ENCODE data around the gene UQCR10. TPM values are rescaled to one million over a fixed set of nuclear protein-coding genes. Genes with fewer than 3 reads are reported as not detected.

UQCR10 gene
- polyA plus RNA-seq, 1 donor = 109 TPM

GRCh38 chr22:29734838-29735237 lies 32.3 kb upstream of the UQCR10 start:
- no CpG with 5 or more reads among the region's 9 CpGs for WGBS (ENCODE audit: insufficient coverage, low lambda C conversion rate)
- no peaks in the 10 kb centered on the region for H3K27me3 ChIP-seq (ENCODE audit: control insufficient read depth, insufficient read depth, low read length)
- H3K36me3 ChIP-seq (ENCODE audit: control insufficient read depth, insufficient read depth, low read length) = peaks cover 30% of the 10 kb centered on the region

GRCh38 chr22:29735416-29735815 lies 31.8 kb upstream of the UQCR10 start:
- Histone ChIP-seq H3K27ac (ENCODE audit: low read length) (no peak overlapping the region), H3K27me3 (ENCODE audit: control insufficient read depth, insufficient read depth, low read length) (no peaks in the 10 kb centered on the region), H3K9me3 (ENCODE audit: control insufficient read depth, low read depth, low read length) (no peaks in the 10 kb centered on the region), H3K4me1 (ENCODE audit: control insufficient read depth, insufficient read depth, low read length) (peaks cover 20% of the 10 kb centered on the region), H3K4me3 (ENCODE audit: low read length) (no peak overlapping the region), H3K36me3 (ENCODE audit: control insufficient read depth, insufficient read depth, low read length) (peaks cover 31% of the 10 kb centered on the region)
- no peak for DNase-seq
- WGBS (ENCODE audit: insufficient coverage, low lambda C conversion rate) = no CpG with 5 or more reads among the region's 1 CpG

More at GRCh38 chr22:29734838-29735237, 32.3 kb upstream of the UQCR10 start:
- Histone ChIP-seq H3K4me1 (ENCODE audit: control insufficient read depth, insufficient read depth, low read length) (peaks cover 20% of the 10 kb centered on the region), H3K9me3 (ENCODE audit: control insufficient read depth, low read depth, low read length) (no peaks in the 10 kb centered on the region), H3K4me3 (ENCODE audit: low read length) (no peak overlapping the region), H3K27ac (ENCODE audit: low read length) (no peak overlapping the region)
- no peak for DNase-seq

GRCh38 chr22:29737251-29738117 lies 29.7 kb upstream of the UQCR10 start:
- Histone ChIP-seq H3K4me1 (ENCODE audit: control insufficient read depth, insufficient read depth, low read length) (peaks cover 13% of the 10 kb centered on the region), H3K27me3 (ENCODE audit: control insufficient read depth, insufficient read depth, low read length) (no peaks in the 10 kb centered on the region), H3K36me3 (ENCODE audit: control insufficient read depth, insufficient read depth, low read length) (peaks cover 34% of the 10 kb centered on the region), H3K9me3 (ENCODE audit: control insufficient read depth, low read depth, low read length) (no peaks in the 10 kb centered on the region), H3K4me3 (ENCODE audit: low read length) (no peak overlapping the region), H3K27ac (ENCODE audit: low read length) (no peak overlapping the region)
- DNase-seq = no peak
- WGBS (ENCODE audit: insufficient coverage, low lambda C conversion rate) = no CpG with 5 or more reads among the region's 22 CpGs

- DNase-seq = no peak
- H3K4me1 ChIP-seq (ENCODE audit: control insufficient read depth, insufficient read depth, low read length) = peaks cover 6% of the 10 kb centered on the region
- no peaks in the 10 kb centered on the region for H3K27me3 ChIP-seq (ENCODE audit: control insufficient read depth, insufficient read depth, low read length)
- peaks cover 35% of the 10 kb centered on the region for H3K36me3 ChIP-seq (ENCODE audit: control insufficient read depth, insufficient read depth, low read length)
- WGBS (ENCODE audit: insufficient coverage, low lambda C conversion rate) = no CpG with 5 or more reads among the region's 15 CpGs
- no peak overlapping the region for H3K4me3 ChIP-seq (ENCODE audit: low read length)
- no peak overlapping the region for H3K27ac ChIP-seq (ENCODE audit: low read length)
- H3K9me3 ChIP-seq (ENCODE audit: control insufficient read depth, low read depth, low read length) = no peaks in the 10 kb centered on the region
These were observed 28.9 kb upstream of the UQCR10 start for GRCh38 chr22:29738118-29738815.

GRCh38 chr22:29739346-29739875 lies 27.8 kb upstream of the UQCR10 start:
- Histone ChIP-seq H3K36me3 (ENCODE audit: control insufficient read depth, insufficient read depth, low read length) (peaks cover 38% of the 10 kb centered on the region), H3K27ac (ENCODE audit: low read length) (no peak overlapping the region), H3K4me1 (ENCODE audit: control insufficient read depth, insufficient read depth, low read length) (no peaks in the 10 kb centered on the region), H3K9me3 (ENCODE audit: control insufficient read depth, low read depth, low read length) (no peaks in the 10 kb centered on the region), H3K4me3 (ENCODE audit: low read length) (no peak overlapping the region), H3K27me3 (ENCODE audit: control insufficient read depth, insufficient read depth, low read length) (no peaks in the 10 kb centered on the region)
- DNase-seq = no peak
- WGBS (ENCODE audit: insufficient coverage, low lambda C conversion rate) = no CpG with 5 or more reads among the region's 17 CpGs

- no CpG with 5 or more reads among the region's 5 CpGs for WGBS (ENCODE audit: insufficient coverage, low lambda C conversion rate)
- no peak overlapping the region for H3K27ac ChIP-seq (ENCODE audit: low read length)
- H3K4me3 ChIP-seq (ENCODE audit: low read length) = no peak overlapping the region
- no peak for DNase-seq
- H3K36me3 ChIP-seq (ENCODE audit: control insufficient read depth, insufficient read depth, low read length) = peaks cover 41% of the 10 kb centered on the region
- H3K9me3 ChIP-seq (ENCODE audit: control insufficient read depth, low read depth, low read length) = no peaks in the 10 kb centered on the region
- no peaks in the 10 kb centered on the region for H3K4me1 ChIP-seq (ENCODE audit: control insufficient read depth, insufficient read depth, low read length)
- H3K27me3 ChIP-seq (ENCODE audit: control insufficient read depth, insufficient read depth, low read length) = no peaks in the 10 kb centered on the region
These were observed 27.0 kb upstream of the UQCR10 start for GRCh38 chr22:29740216-29740615.

GRCh38 chr22:29741926-29742325 lies 25.2 kb upstream of the UQCR10 start:
- H3K9me3 ChIP-seq (ENCODE audit: control insufficient read depth, low read depth, low read length) = no peaks in the 10 kb centered on the region
- no CpG with 5 or more reads among the region's 2 CpGs for WGBS (ENCODE audit: insufficient coverage, low lambda C conversion rate)
- no peak for DNase-seq
- no peak overlapping the region for H3K27ac ChIP-seq (ENCODE audit: low read length)
- H3K4me3 ChIP-seq (ENCODE audit: low read length) = no peak overlapping the region
- no peaks in the 10 kb centered on the region for H3K27me3 ChIP-seq (ENCODE audit: control insufficient read depth, insufficient read depth, low read length)
- H3K4me1 ChIP-seq (ENCODE audit: control insufficient read depth, insufficient read depth, low read length) = no peaks in the 10 kb centered on the region
- peaks cover 51% of the 10 kb centered on the region for H3K36me3 ChIP-seq (ENCODE audit: control insufficient read depth, insufficient read depth, low read length)

GRCh38 chr22:29742326-29742725 lies 24.8 kb upstream of the UQCR10 start:
- Histone ChIP-seq H3K9me3 (ENCODE audit: control insufficient read depth, low read depth, low read length) (no peaks in the 10 kb centered on the region), H3K27me3 (ENCODE audit: control insufficient read depth, insufficient read depth, low read length) (no peaks in the 10 kb centered on the region), H3K27ac (ENCODE audit: low read length) (no peak overlapping the region), H3K4me1 (ENCODE audit: control insufficient read depth, insufficient read depth, low read length) (no peaks in the 10 kb centered on the region), H3K4me3 (ENCODE audit: low read length) (no peak overlapping the region), H3K36me3 (ENCODE audit: control insufficient read depth, insufficient read depth, low read length) (peaks cover 55% of the 10 kb centered on the region)
- DNase-seq = no peak
- WGBS (ENCODE audit: insufficient coverage, low lambda C conversion rate) = no CpG with 5 or more reads among the region's 13 CpGs

- no peaks in the 10 kb centered on the region for H3K27me3 ChIP-seq (ENCODE audit: control insufficient read depth, insufficient read depth, low read length)
- H3K9me3 ChIP-seq (ENCODE audit: control insufficient read depth, low read depth, low read length) = no peaks in the 10 kb centered on the region
- no CpG with 5 or more reads among the region's 8 CpGs for WGBS (ENCODE audit: insufficient coverage, low lambda C conversion rate)
- no peaks in the 10 kb centered on the region for H3K4me1 ChIP-seq (ENCODE audit: control insufficient read depth, insufficient read depth, low read length)
- no peak overlapping the region for H3K4me3 ChIP-seq (ENCODE audit: low read length)
- DNase-seq = no peak
- peaks cover 51% of the 10 kb centered on the region for H3K36me3 ChIP-seq (ENCODE audit: control insufficient read depth, insufficient read depth, low read length)
- no peak overlapping the region for H3K27ac ChIP-seq (ENCODE audit: low read length)
These were observed 22.3 kb upstream of the UQCR10 start for GRCh38 chr22:29744902-29745301.

- Histone ChIP-seq H3K27ac (ENCODE audit: low read length) (no peak overlapping the region), H3K27me3 (ENCODE audit: control insufficient read depth, insufficient read depth, low read length) (no peaks in the 10 kb centered on the region), H3K4me1 (ENCODE audit: control insufficient read depth, insufficient read depth, low read length) (no peaks in the 10 kb centered on the region), H3K9me3 (ENCODE audit: control insufficient read depth, low read depth, low read length) (no peaks in the 10 kb centered on the region), H3K4me3 (ENCODE audit: low read length) (no peak overlapping the region), H3K36me3 (ENCODE audit: control insufficient read depth, insufficient read depth, low read length) (peaks cover 42% of the 10 kb centered on the region)
- WGBS (ENCODE audit: insufficient coverage, low lambda C conversion rate) = no CpG with 5 or more reads among the region's 7 CpGs
- no peak for DNase-seq
These were observed 19.3 kb upstream of the UQCR10 start for GRCh38 chr22:29747832-29748231.

All from large intestine (tissue), 3 donors.